Fibroblast of lung (primary cell): Measurements from ENCODE around the gene UTS2R. TPM values are rescaled to one million over a fixed set of nuclear protein-coding genes. Genes with fewer than 3 reads are reported as not detected.

Source experiments
- DNase-seq, 2 donors: peaks; one replicate each; pipeline versions ENCODE4 v3.0.0 to v3.0.0-alpha.2; 2010; ENCODE audit warnings: low read depth in 2 of 2
- H2AFZ ChIP-seq: 2 replicates; pipeline ENCODE4 v1.5.1; 2012; ENCODE audit warnings: low read length, control low read depth, inconsistent platforms
- H3K27ac ChIP-seq: 2 replicates; pipeline ENCODE4 v1.5.1; 2011; ENCODE audit warnings: low read length, control low read depth; ENCODE audit not compliant: insufficient read depth
- H3K27me3 ChIP-seq: 2 replicates; pipeline ENCODE4 v1.5.1; 2011; ENCODE audit warnings: mild to moderate bottlenecking, low read length; ENCODE audit not compliant: control insufficient read depth, insufficient read depth
- H3K36me3 ChIP-seq: 2 replicates; pipeline ENCODE4 v1.5.1; 2011; ENCODE audit warnings: low read length; ENCODE audit not compliant: control insufficient read depth, insufficient read depth
- H3K4me1 ChIP-seq: 2 replicates; pipeline ENCODE4 v1.5.1; 2011; ENCODE audit warnings: low read length; ENCODE audit not compliant: control insufficient read depth, insufficient read depth; ENCODE audit errors: extremely low read depth
- H3K4me2 ChIP-seq: 2 replicates; pipeline ENCODE4 v1.5.1; 2011; ENCODE audit warnings: low read length, control low read depth; ENCODE audit not compliant: insufficient read depth; ENCODE audit errors: extremely low read depth
- H3K4me3 ChIP-seq, 4 experiments: fragments of 200-600 bp in 1 of 4; sonication (generic) in 1 of 4; replicated peaks in 1 of 4; 2 replicates each; pipeline ENCODE4 v1.5.1; 2011 to 2016; ENCODE audit warnings: low read length in 4 of 4, low read depth in 3 of 4, mild to moderate bottlenecking in 3 of 4, control low read depth in 2 of 4, inconsistent platforms in 1 of 4, mixed read lengths in 1 of 4; ENCODE audit not compliant: insufficient read depth in 1 of 4; ENCODE audit errors: control extremely low read depth in 1 of 4
- H3K79me2 ChIP-seq: 2 replicates; pipeline ENCODE4 v1.5.1; 2012; ENCODE audit warnings: mild to moderate bottlenecking, low read length, inconsistent platforms; ENCODE audit not compliant: control insufficient read depth, insufficient read depth
- H3K9ac ChIP-seq: 2 replicates; pipeline ENCODE4 v1.5.1; 2011; ENCODE audit warnings: mild to moderate bottlenecking, low read length, control low read depth; ENCODE audit not compliant: insufficient read depth
- H3K9me3 ChIP-seq: 2 replicates; pipeline ENCODE4 v1.5.1; 2012; ENCODE audit warnings: low read depth, low read length; ENCODE audit not compliant: control insufficient read depth, insufficient read depth
- H4K20me1 ChIP-seq: 2 replicates; pipeline ENCODE4 v1.5.1; 2011; ENCODE audit warnings: low read length; ENCODE audit not compliant: control insufficient read depth, insufficient read depth; ENCODE audit errors: extremely low read depth
- EZH2 ChIP-seq: IDR thresholded peaks from 2 replicates; pipeline ENCODE4 v1.5.1; 2012; ENCODE audit warnings: low read length, control low read depth, mild to moderate bottlenecking; ENCODE audit errors: missing control alignments
- polyA plus RNA-seq, 2 donors: library from polyadenylated mRNA; depleted of rRNA in 1 of 2; stranded (reverse) in 1 of 2; unstranded in 1 of 2; fragments of >200 nt; gene quantifications; 2 replicates each; pipeline ENCODE4 v1.2.1, GENCODE V29; 2011 to 2012; ENCODE audit warnings: missing spikeins in 1 of 2
- total RNA-seq: library from RNA; depleted of rRNA; stranded (reverse); fragments of >200 nt; gene quantifications from 2 replicates; pipeline ENCODE4 v1.2.1, GENCODE V29; 2014
- TF ChIP-seq, protein P1 (sequence below), 2 donors: IDR thresholded peaks in 1 of 2; conservative IDR thresholded peaks in 1 of 2; 1 replicate in 1 of 2; 2 replicates in 1 of 2; pipeline ENCODE4 v1.5.1; 2011 to 2012; ENCODE audit warnings: low read length in 2 of 2, control low read depth in 1 of 2, inconsistent platforms in 1 of 2, low read depth in 1 of 2, mild to moderate bottlenecking in 1 of 2

UTS2R gene
- total and polyA plus RNA-seq, 2 donors (not counting 1 experiment from before 2014, with no cell fraction given) = not detected

DNA sequence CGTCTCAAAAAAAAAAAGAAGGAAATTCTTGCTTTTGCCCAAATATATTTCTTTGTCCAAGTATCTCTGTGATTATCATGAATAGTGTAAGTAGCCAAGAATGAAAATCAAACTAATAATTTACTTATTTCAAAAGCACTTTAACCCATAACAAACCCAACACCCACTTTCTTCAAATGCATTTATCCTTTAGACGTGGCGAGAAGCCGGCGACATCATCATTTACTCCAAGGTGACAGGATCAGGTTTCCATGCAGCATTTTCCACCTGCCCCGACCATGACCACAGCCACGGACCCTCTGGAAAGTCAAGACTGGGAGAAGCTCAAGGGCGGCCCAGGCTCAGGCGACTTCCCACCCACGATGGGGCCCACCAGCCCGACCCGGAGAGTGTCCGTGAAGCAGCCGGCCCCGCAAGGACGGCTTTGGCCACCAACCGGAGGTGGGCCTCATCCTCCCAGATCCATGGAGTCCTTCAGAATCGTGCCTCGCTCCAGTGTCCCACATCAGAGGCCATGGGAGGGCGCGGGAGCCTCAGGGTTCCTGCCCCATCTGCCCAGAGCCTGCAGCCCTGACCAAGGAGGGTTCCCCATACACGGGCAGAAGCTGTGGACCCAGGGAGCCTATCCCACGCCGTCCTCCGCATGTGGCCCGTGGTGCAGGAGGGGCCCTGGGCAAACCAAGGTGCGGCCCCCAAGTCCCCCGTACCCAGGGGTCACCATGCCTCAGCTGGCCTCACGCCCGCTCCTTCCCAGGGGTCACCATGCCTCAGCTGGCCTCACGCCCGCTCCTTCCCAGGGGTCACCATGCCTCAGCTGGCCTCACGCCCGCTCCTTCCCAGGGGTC lies 18.7 kb downstream of the UTS2R start:
- TF ChIP-seq, protein P1, sequence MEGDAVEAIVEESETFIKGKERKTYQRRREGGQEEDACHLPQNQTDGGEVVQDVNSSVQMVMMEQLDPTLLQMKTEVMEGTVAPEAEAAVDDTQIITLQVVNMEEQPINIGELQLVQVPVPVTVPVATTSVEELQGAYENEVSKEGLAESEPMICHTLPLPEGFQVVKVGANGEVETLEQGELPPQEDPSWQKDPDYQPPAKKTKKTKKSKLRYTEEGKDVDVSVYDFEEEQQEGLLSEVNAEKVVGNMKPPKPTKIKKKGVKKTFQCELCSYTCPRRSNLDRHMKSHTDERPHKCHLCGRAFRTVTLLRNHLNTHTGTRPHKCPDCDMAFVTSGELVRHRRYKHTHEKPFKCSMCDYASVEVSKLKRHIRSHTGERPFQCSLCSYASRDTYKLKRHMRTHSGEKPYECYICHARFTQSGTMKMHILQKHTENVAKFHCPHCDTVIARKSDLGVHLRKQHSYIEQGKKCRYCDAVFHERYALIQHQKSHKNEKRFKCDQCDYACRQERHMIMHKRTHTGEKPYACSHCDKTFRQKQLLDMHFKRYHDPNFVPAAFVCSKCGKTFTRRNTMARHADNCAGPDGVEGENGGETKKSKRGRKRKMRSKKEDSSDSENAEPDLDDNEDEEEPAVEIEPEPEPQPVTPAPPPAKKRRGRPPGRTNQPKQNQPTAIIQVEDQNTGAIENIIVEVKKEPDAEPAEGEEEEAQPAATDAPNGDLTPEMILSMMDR (conservative IDR thresholded peaks at IDR 0.05 in 1 of 2, IDR thresholded peaks at IDR 0.05 in 1 of 2; ENCODE audit: low read depth in 1 of 2, low read length in 2 of 2) = no peak
- no peak for TF ChIP-seq EZH2
- no peaks in the 10 kb centered on the region for H3K4me1 ChIP-seq
- no peak overlapping the region for H2AFZ ChIP-seq

GRCh38 chr17:82390860-82391435 lies 19.4 kb downstream of the UTS2R start:
- no peak for TF ChIP-seq EZH2
- TF ChIP-seq, protein P1 (conservative IDR thresholded peaks at IDR 0.05 in 1 of 2, IDR thresholded peaks at IDR 0.05 in 1 of 2; ENCODE audit: low read depth in 1 of 2, low read length in 2 of 2) = no peak
- no peak for DNase-seq
- Histone ChIP-seq H3K4me2 (no peak overlapping the region), H4K20me1 (no peaks in the 10 kb centered on the region), H3K9ac (no peak overlapping the region), H3K36me3 (no peaks in the 10 kb centered on the region), H3K9me3 (no peaks in the 10 kb centered on the region), H3K27ac (no peak overlapping the region), H3K4me3 (no peak overlapping the region), H2AFZ (no peak overlapping the region), H3K27me3 (peaks cover 17% of the 10 kb centered on the region), H3K4me1 (no peaks in the 10 kb centered on the region), H3K79me2 (no peaks in the 10 kb centered on the region)

More for the DNA sequence above, 18.7 kb downstream of the UTS2R start:
- H3K27ac ChIP-seq = no peak overlapping the region
- H3K9me3 ChIP-seq = no peaks in the 10 kb centered on the region
- no peak overlapping the region for H3K4me2 ChIP-seq
- no peaks in the 10 kb centered on the region for H3K36me3 ChIP-seq
- H4K20me1 ChIP-seq = no peaks in the 10 kb centered on the region
- H3K9ac ChIP-seq = no peak overlapping the region
- H3K79me2 ChIP-seq = no peaks in the 10 kb centered on the region
- H3K4me3 ChIP-seq = no peak overlapping the region
- H3K27me3 ChIP-seq = peaks cover 17% of the 10 kb centered on the region
- DNase-seq = no peak

DNA sequence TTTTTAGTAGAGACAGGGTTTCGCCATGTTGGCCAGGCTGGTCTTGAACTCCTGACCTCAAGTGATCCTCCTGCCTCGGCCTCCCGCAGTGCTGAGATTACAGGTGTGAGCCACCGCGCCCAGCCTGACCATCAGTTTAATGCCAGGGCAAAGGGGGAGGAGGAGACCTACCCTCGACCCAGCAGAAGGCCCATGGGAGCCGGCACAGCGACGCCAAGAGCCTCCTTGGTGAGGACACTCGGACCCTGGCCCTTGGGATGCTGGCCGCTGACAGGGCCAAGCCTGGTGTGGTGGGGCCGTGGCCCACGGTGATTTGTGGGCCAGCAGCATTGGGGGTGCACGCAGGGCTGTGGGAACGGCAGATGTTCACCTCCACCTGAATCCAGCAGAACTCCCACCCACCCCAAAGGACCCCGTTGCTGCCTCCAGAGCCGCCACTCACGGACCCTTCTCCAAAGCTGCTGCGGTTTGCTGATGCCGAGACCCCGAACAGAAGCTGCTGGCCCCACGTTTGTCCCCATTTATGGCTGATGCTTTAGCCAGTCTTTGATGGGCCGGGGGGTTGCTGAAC lies 20.0 kb downstream of the UTS2R start:
- Histone ChIP-seq H3K36me3 (no peaks in the 10 kb centered on the region), H2AFZ (no peak overlapping the region)

More for the DNA sequence above, 20.0 kb downstream of the UTS2R start:
- Histone ChIP-seq H3K79me2 (no peaks in the 10 kb centered on the region), H3K4me1 (peaks cover 2% of the 10 kb centered on the region), H3K4me3 (no peak overlapping the region), H4K20me1 (no peaks in the 10 kb centered on the region), H3K9me3 (no peaks in the 10 kb centered on the region), H3K4me2 (no peak overlapping the region), H3K9ac (no peak overlapping the region), H3K27ac (no peak overlapping the region), H3K27me3 (peaks cover 14% of the 10 kb centered on the region)
- TF ChIP-seq, protein P1 (conservative IDR thresholded peaks at IDR 0.05 in 1 of 2, IDR thresholded peaks at IDR 0.05 in 1 of 2; ENCODE audit: low read depth in 1 of 2, low read length in 2 of 2) = no peak
- TF ChIP-seq EZH2 = no peak
- no peak for DNase-seq
